Liver (tissue), 2 donors: ENCODE measurements around the gene APOBEC3F.

Source experiments
- FOXA2 ChIP-seq: IDR thresholded peaks from 2 replicates; pipeline ENCODE4 v1.6.1; 2016; ENCODE audit warnings: antibody characterized with exemption
- MAX ChIP-seq: IDR thresholded peaks from 2 replicates; pipeline ENCODE4 v1.6.1; 2016; ENCODE audit warnings: antibody characterized with exemption
- REST ChIP-seq: IDR thresholded peaks from 2 replicates; pipeline ENCODE4 v1.6.1; 2016; ENCODE audit warnings: antibody characterized with exemption, mild to moderate bottlenecking
- TF ChIP-seq, protein P1 (sequence below): fragments of 150-350 bp; IDR thresholded peaks from 2 replicates; pipeline ENCODE4 v1.5.1; 2017; ENCODE audit warnings: improper control_type of control experiment, low read depth, low read length; ENCODE audit not compliant: missing input control
- donor health status: healthy.

- TF ChIP-seq FOXA2 (no peak), REST (no peak), MAX (no peak)
- TF ChIP-seq, protein P1, sequence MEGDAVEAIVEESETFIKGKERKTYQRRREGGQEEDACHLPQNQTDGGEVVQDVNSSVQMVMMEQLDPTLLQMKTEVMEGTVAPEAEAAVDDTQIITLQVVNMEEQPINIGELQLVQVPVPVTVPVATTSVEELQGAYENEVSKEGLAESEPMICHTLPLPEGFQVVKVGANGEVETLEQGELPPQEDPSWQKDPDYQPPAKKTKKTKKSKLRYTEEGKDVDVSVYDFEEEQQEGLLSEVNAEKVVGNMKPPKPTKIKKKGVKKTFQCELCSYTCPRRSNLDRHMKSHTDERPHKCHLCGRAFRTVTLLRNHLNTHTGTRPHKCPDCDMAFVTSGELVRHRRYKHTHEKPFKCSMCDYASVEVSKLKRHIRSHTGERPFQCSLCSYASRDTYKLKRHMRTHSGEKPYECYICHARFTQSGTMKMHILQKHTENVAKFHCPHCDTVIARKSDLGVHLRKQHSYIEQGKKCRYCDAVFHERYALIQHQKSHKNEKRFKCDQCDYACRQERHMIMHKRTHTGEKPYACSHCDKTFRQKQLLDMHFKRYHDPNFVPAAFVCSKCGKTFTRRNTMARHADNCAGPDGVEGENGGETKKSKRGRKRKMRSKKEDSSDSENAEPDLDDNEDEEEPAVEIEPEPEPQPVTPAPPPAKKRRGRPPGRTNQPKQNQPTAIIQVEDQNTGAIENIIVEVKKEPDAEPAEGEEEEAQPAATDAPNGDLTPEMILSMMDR = no peak
Observed at GRCh38 chr22:39028281-39028680, 12.4 kb upstream of the APOBEC3F start.
